HG02571 (cell line): ENCODE results near the gene LPCAT1.
"Not testable (repeated sequence)": the region's sequence is repeated elsewhere in the genome, so short reads cannot be mapped to it uniquely, and the experiment has no call there.

Source experiments
- ATAC-seq: cut with Tn5 transposase; IDR thresholded peaks from one replicate; pipeline ENCODE4 v1.9.1; 2021; ENCODE audit warnings: mild to moderate bottlenecking, moderate library complexity; ENCODE audit not compliant: unreplicated experiment

Gene LPCAT1

DNA sequence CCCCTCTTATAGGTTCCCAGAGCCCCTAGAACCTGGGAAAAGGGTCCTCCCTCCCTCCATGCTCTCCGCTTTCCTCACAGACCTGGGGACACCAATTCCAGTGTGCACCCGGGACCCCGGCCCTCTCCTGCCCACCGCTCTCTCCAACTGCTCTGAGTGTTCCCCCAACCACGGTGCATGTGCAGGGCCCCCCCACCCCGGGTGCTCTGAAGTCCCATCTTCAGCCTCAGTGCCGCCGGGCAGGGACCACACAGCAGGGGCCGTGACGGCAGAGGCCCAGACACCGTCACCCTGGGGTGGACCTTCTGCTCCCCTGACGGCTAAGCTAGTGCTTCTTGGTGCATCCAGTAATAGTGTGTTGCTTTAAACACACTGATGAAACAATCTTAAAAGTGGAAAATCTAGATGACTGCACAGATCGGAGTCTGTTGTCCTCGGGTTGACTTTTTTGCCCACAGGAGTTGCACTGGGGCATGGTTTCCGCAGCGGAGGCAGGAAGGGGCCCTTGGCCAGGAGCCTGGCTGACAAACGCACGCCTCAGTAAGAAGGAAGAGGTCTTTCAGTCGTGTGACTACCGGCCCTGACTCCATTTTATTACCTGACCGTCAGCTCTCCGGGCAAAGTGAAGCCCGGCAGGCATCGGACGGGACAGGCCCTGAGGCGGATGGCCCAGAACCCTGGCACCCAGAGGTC lies 42.3 kb downstream of the LPCAT1 start:
- ATAC-seq = no peak

DNA sequence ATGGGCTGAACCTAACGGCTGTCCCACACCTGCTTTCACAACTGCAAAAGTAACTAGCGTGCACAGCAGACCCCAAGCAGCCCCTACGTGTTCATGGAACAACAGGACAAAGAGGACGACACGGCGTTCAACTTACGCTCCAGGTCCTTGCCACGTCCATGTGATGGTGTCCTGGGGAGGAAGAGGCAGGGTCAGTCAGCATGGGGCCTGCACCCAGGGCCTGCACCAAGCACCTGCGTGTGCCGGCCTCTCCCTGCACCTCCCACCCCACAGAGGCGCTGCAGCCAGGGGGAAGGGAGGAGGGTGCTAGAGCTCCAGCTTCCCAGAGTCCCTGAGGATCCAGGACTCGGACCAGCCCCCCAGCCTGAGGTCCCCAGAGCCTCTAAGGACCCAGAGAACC lies 43.0 kb downstream of the LPCAT1 start:
- no peak for ATAC-seq

DNA sequence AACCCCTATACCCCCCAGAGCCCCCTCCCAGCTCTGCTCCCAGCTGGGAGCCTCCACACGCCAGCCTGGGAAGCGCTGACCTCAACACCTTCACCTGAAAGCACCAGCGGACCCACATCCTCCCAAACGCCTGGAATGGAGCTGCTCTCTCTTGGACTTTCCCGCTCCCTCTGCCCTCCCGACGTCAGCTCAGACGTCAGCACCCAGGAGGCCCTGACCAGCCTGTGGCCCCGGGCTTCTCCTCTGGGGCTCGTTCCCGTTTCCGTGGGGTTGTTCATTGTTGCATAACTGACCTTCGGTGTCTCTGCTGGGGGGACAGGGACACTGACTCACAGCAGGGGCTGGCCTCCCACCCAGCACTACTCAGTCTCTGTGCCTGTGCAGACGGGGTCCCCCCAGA lies 43.5 kb downstream of the LPCAT1 start:
- no peak for ATAC-seq

DNA sequence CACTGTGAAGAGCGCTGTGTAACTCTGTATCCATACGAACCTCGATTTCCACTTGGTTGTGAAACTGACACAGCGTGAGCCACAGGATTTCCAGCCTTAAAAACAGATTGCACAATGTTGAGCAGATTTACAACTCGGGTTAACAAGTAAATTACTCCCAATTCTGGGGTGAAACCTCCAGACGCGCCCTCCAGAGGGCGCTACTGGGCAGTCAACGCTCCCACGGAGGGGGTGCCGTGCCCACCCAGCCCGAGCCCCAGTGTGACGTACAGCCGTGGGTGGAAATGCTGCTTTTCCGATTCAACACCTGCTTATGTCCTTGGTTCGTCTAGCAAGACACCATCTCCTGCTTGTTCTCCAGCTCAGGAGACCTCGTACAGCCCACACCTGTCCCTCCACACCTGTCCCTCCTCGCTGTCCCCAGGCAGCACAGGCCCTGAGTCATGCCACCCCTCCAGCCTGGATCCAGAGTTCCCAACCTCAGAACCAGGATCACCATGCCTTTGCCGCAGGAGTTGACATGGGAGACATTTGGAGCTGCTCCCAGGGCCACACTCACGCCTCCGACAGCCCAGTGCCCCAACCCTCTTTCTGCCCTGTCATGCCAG lies 44.1 kb downstream of the LPCAT1 start:
- no peak for ATAC-seq

DNA sequence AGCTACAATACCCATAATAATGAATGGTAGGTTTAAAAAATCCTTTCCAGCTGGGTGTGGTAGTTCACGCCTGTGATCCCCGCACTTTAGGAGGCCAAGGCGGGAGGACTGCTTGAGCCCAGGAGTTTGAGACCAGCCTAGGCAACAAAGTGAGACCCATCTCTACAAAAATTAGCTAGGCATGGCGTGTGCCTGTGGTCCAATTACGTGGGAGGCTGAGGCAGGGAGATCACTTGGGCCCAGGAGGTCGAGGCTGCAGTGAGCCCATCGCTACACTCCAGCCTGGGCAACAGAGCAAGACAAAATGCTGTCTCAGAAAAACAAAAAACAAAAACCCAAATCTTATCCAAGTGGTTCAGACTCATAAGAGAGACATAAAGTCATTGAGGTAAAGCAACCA lies 44.7 kb downstream of the LPCAT1 start:
- ATAC-seq = no peak

DNA sequence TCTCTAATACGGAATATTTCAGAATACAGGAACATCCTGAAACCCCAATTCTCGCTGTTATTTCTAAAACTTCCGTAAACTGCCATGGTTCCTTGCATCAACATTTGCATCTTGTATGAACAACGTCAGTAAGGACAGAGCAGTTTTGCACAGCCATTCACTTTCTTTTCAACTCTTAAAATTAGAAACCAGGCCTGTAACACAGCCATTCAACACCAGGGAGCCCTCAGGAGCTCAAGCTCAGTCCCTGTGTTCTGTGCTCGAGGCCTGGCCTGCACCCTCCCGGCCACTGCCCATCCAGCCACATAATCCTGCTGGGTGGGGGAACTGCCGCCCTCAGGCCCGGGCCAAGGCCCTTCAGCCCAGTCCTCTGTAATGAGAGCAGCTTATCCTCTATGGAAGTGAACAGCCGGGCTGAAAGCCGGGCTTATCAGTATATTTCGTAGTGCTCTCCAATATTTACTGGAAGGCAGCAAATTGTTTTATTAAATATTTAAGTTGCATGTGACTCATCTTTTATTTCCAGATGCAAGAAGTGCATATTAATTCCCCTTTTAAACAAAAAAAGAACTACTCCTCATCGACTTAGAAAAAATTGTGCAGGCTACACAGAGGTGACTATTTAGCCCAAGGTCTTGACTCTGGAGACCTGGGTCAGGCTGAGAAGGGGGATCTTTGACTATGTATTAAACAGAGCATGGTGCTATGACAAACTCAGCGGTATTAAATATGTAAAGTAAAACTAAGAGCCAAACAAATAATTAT lies 45.3 kb downstream of the LPCAT1 start:
- ATAC-seq = no peak

DNA sequence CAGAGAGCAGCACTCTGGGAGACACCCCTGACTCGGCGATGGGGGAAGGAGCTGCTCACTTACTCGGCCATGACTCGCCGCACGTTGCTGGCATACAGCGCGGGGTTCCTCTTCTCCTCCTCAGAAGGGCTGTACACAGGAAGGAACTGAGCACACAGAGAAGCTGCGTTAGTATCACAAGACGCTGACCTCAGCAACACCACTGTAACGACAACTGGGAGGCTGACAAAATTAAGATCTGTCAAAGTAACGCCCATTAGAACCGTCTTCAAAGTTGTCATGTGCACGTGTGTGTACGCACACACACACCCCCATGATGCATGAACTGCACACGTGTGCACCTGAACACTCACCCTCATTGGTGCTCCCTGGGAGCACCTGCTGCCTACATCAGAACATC lies 46.4 kb downstream of the LPCAT1 start:
- no peak for ATAC-seq

DNA sequence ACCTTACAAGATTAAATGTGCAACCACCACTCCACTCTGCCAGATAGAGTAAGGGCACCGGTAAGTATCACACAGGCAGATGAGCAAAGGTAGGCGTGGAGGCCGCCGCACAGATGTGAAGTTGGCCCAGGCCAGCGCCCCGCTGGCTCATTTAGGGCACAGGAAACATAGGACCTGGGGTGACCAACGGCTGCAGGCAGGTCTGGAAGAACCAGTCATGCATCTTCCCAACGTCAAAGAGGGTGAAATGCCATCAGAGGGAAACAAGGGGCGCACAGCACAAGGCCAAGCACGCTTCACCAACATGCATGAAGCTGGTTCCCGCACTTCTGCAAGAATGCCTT lies 46.8 kb downstream of the LPCAT1 start:
- ATAC-seq = no peak

DNA sequence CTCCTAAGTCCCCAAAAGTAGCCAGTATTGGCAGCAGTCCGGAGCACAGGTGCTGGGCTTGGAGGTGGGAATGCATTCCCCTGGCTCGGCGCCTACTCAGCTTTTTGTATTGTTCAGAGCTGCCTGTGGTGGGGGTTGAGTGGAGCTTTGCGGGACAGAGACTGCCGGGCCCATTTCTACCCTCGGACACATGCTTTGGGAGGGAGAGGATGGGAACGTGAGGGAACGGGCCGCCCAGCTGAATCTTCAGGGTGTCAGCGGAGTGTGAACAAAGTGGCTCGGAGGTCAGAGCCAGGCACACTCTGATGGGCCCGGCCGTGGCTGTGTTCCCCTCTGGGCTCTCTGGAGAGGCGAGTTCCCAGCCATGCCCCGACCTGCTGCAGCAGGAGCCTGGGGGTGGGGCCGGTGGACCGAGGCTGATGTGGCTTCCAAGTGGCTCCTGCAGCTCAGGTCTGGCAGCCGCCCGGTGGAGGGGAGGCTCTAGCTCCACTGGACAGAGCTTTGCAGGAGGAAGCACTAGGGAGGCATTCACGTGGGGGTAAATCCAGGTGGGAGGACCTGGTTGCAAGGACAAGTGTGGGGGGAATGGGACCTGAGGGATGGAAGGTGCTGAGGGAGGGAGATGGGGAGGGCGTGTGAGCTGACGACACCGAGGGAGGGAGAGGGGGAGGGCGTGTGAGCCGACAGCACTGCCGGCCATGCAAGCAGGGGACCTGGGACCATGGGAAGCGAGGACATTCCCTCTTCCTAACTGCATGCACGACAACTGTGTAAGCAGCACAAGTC lies 47.4 kb downstream of the LPCAT1 start:
- ATAC-seq = no peak

DNA sequence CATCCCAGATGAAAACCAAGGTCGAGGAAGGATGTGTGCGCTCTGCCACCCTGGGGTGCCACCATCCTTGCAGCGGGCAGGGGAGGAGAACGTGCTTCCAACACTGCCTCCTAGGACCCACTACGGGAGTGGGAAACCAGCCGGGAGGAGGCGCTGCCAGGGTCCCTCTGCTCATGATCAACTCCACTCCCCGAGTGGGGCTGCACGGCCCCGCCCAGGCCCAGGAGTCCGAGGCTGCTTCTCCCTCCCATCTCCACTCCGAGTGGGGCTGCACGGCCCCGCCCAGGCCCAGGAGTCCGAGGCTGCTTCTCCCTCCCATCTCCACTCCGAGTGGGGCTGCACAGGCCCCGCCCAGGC lies 48.2 kb downstream of the LPCAT1 start:
- ATAC-seq = not testable (repeated sequence)

DNA sequence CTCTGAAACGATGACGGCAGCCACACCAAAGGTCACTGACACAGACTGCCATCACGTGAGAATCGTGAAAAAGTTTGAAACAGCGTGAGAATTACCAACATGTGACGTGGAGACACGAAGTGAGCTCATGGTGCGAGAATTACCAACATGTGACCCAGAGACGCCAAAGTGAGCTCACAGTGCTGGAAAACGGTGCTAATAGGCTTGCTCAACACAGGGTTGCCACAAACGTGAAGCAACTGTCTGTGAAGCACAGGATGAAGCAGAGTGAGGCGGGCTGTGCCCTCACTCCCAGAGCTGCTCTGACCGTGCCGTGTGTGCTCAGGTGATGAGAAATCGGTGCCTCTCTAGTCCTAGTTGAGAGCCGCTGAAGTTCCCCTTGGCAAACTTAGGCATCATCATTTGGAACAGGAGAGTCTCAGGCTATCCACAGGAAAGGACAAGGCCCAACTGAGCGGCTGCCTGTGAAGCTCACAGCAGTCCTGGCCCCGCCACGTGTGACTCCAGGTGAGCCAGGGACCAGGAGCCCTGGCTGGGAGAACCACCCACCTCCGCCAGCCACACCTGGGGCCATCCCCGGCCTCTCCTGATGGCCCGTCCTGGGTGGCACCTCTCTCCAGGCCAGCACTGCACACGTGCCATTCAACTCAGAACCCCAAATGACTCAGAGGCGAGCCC lies 48.8 kb downstream of the LPCAT1 start:
- no peak for ATAC-seq

DNA sequence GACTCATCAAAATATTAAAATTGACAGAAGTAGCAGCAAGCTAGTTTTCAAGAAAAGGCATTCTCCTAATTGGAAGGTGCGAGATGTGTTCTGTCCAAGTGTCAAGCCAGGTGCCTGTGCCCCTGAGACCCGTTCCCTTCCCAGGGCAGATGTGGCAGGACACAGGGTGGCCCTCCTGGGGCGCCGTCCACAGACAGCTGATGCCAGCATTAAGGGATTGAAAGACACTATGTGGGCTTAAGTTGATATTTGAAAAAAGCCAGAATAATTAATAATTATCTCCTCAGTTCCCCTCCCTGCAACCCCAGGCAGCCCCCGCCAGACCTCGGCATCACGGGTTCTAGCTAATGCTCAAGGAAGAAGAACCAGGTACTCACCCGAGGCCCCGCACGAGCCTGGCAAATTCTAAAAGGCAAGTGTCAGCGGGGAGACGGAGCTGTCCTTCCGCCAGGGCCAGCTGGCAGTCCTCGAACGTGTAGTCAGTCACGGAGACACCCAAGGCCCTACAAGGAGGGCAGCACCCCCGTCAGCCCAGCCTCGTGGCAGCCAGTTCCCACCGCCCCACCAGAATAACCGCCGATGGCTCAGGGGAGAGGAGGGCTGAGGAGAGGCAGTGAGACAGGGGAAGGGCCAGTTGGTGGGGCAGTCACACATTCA lies 49.4 kb downstream of the LPCAT1 start:
- no peak for ATAC-seq

DNA sequence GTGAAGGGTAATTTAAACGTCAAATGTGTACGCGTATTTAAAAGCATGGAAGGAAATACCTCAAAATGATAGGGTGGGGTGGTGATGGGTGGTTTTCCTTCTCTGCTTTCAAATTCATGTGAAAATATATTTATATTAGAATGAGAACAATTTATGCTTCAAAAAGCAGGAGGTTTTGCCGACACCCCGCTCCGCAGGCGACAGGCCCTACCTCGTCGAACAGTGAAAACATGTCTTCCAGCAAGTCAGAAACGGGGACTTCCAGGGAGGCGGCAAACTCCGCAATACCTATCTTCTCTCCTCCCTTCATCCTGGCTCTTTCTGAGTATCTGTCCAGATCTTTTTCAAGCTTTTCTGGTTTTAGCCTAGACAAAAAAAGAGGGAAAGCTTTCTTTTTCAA lies 50.0 kb downstream of the LPCAT1 start:
- no peak for ATAC-seq

DNA sequence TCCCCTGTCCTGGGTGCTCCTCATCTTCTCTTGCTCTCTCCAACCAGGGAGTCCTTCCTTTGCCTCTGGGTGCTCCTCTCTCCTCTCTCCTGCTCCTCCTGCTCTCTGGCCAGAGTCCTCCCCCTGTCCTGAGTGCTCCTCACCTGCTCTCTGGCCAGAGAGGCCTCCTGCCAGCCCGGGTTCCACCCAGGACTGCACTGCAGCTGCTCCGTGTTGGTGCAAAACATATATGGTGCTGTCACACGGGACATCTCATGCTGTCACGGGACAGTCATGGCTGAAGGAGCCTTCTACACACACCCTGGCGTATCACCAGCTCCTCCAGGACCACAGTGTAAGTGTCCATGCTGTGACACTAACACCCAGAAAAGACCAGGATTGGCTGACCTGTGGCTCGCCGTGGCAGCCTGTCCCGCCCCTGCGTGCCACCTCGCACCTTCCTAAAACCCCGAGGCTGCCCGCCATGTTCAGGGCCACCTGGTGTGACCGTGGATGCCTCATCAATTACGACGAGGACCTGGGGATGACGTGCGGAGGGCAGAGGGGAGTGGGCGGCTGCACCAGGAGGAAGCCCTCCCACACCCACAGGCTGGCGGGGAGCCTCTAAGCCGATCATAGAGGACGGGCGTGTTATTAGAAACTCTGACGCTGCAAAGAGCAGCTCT lies 50.7 kb downstream of the LPCAT1 start:
- no peak for ATAC-seq

DNA sequence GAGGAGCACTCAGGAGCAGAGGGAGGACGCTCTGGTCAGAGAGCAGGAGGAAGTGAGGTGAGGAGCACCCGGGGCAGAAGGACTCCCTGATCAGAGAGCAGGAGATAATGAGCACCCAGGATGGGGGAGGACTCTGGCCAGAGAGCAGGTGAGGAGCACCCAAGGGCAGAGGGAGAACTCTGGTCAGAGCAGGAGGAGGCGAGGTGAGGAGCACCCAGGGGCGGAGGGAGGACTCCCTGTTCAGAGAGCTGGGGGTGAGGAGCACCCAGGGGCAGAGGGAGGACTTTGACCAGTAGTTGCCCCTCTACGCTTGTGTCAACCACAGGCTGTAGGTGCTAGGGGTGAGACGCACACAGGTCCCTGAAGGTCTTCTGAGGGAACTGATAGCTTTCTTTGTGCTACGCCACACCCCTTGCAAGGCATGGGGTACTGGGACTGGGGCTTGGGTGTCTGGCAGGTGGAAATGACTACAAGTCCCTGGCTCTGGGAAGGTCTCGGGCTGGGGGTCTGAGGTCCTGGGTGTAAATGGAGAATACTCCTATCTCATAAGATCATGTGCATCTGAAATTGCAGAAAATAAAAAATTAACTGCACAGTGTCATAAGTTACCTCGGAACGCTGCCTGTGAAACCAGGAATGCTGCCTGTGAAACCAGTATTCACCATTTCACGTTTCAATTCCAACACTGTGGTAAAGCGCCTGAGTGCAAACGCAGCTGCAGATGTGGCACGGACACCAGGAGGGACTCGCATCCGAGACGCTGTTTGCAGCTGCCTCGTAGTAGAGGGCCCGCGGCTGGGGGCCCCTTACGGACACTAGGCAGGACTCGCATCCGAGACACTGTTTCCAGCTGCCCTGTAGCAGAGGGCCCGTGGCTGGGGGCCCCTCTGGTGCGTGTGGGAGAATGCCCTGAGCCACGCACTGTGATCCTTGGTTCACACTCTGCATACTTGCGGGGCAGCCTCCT lies 51.5 kb downstream of the LPCAT1 start:
- ATAC-seq = no peak

DNA sequence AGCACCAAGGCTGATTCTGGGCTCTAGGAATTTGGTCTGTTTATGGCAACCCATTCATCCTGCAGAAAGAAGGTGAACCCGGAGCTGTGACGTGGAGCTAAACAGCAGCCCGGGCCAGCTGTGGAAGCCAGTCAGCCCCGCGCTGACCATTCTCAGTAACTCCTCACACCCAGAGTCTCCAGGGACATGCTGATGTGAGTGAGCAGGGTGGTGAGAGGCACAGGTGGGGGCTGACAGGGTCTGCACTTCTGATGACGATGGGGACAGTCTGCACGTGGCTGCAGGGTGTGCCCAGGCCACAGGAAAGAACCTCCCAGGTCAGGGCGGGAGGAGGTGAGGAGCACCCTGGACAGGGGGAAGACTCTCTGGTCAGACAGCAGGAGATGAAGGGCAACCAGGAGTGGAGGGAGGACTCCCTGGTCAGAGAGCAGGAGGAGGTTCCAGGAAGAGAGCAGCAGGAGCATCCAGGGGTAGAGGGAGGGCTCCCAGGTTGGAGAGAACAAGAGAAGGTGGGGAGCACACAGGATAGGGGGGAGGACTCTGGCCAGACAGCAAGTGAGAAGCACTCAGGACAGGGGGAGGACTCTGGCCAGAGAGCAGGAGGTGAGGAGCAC lies 52.4 kb downstream of the LPCAT1 start:
- no peak for ATAC-seq

DNA sequence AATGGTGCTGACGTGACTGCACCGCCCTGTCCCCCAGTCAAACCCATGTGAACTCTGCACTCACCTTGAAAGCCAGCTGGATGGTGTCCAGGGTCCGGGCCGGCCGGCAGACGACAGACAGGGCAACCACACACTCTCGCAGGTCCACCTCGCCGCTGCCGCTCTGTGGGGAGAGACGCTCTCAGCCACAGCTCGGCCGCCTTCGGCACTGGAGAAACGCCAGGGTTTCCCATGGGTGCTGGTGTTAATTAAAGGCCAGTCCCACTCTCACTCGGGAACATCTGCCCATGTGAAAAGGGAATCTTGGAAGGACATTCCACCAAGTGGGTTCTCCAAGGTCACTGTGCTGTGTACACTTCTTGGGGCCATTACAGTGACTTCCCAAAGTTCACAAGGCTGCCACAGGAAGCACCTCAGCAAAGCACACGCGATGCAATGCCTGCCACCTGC lies 53.0 kb downstream of the LPCAT1 start:
- ATAC-seq = no peak
